ENCODE results near the gene LRRC14B. TPM values are rescaled to one million over a fixed set of nuclear protein-coding genes. Genes with fewer than 3 reads are reported as not detected.

The LRRC14B gene
- polyA plus RNA-seq, 1 donor (not counting 4 experiments of a cell fraction or from before 2014, with no cell fraction given), result not detected

- no peak overlapping the region for H3K27ac ChIP-seq (ENCODE audit: control insufficient read depth, insufficient read depth, low read length)
- DNase-seq (ENCODE audit: low read depth, low spot score) (no peak), FAIRE-seq (no peak)
- H3K4me3 ChIP-seq (ENCODE audit: control insufficient read depth in 2 of 3, extremely low read depth in 1 of 3, insufficient read depth in 2 of 3, low read depth in 1 of 3, low read length in 3 of 3), result no peak overlapping the region
- no peaks in the 10 kb centered on the region for H4K20me1 ChIP-seq (ENCODE audit: control insufficient read depth, extremely low read depth, insufficient read depth, low read length)
- no peaks in the 10 kb centered on the region for H3K4me1 ChIP-seq (ENCODE audit: control insufficient read depth, extremely low read depth, insufficient read depth, low read length)
- H3K79me2 ChIP-seq (ENCODE audit: control insufficient read depth, insufficient read depth, low read length), result no peaks in the 10 kb centered on the region
- no peaks in the 10 kb centered on the region for H3K36me3 ChIP-seq (ENCODE audit: control insufficient read depth in 2 of 2, extremely low read depth in 1 of 2, insufficient read depth in 2 of 2, low read length in 2 of 2)
- no peak overlapping the region for H3K4me2 ChIP-seq (ENCODE audit: control insufficient read depth, extremely low read depth, insufficient read depth, low read depth, low read length)
- H3K27me3 ChIP-seq (ENCODE audit: control insufficient read depth, extremely low read depth, insufficient read depth, low read length), result peaks cover 10% of the 10 kb centered on the region
- dilution Hi-C loops (cut with MboI; ENCODE audit: extremely low pct_ligation_motif_present, low sequenced_read_pairs), result no loop called here
- no peaks in the 10 kb centered on the region for H3K9me3 ChIP-seq (ENCODE audit: control insufficient read depth, low read depth, low read length)
- H3K9me1 ChIP-seq (ENCODE audit: control insufficient read depth, extremely low read depth, insufficient read depth, low read length), result no peaks in the 10 kb centered on the region
- H2AFZ ChIP-seq (ENCODE audit: control insufficient read depth, low read length), result no peak overlapping the region
- no peak for TF ChIP-seq EZH2 (IDR thresholded peaks at IDR 0.05; ENCODE audit: low read length)
- no peak for TF ChIP-seq CTCF (optimal IDR thresholded peaks at IDR 0.05 in 1 of 3, IDR thresholded peaks at IDR 0.05 in 1 of 3, conservative IDR thresholded peaks at IDR 0.05 in 1 of 3; ENCODE audit: extremely low read depth in 1 of 3, insufficient read depth in 2 of 3, low read length in 3 of 3)
- H3K9ac ChIP-seq (ENCODE audit: control insufficient read depth, extremely low read depth, insufficient read depth, low read length), result no peak overlapping the region
Measured at GRCh38 chr5:174291-174600, 17.0 kb upstream of the LRRC14B start.

- Histone ChIP-seq H2AFZ (ENCODE audit: control insufficient read depth, low read length) (no peak overlapping the region), H3K27me3 (ENCODE audit: control insufficient read depth, extremely low read depth, insufficient read depth, low read length) (peaks cover 10% of the 10 kb centered on the region), H3K27ac (ENCODE audit: control insufficient read depth, insufficient read depth, low read length) (no peak overlapping the region), H3K36me3 (ENCODE audit: control insufficient read depth in 2 of 2, extremely low read depth in 1 of 2, insufficient read depth in 2 of 2, low read length in 2 of 2) (no peaks in the 10 kb centered on the region), H3K9ac (ENCODE audit: control insufficient read depth, extremely low read depth, insufficient read depth, low read length) (no peak overlapping the region), H4K20me1 (ENCODE audit: control insufficient read depth, extremely low read depth, insufficient read depth, low read length) (no peaks in the 10 kb centered on the region), H3K4me1 (ENCODE audit: control insufficient read depth, extremely low read depth, insufficient read depth, low read length) (no peaks in the 10 kb centered on the region), H3K79me2 (ENCODE audit: control insufficient read depth, insufficient read depth, low read length) (no peaks in the 10 kb centered on the region), H3K4me3 (ENCODE audit: control insufficient read depth in 2 of 3, extremely low read depth in 1 of 3, insufficient read depth in 2 of 3, low read depth in 1 of 3, low read length in 3 of 3) (no peak overlapping the region), H3K9me3 (ENCODE audit: control insufficient read depth, low read depth, low read length) (no peaks in the 10 kb centered on the region), H3K4me2 (ENCODE audit: control insufficient read depth, extremely low read depth, insufficient read depth, low read depth, low read length) (no peak overlapping the region), H3K9me1 (ENCODE audit: control insufficient read depth, extremely low read depth, insufficient read depth, low read length) (no peaks in the 10 kb centered on the region)
- dilution Hi-C loops (cut with MboI; ENCODE audit: extremely low pct_ligation_motif_present, low sequenced_read_pairs), result no loop called here
- DNase-seq (ENCODE audit: low read depth, low spot score), result no peak
- no peak for FAIRE-seq
- TF ChIP-seq CTCF (optimal IDR thresholded peaks at IDR 0.05 in 1 of 3, IDR thresholded peaks at IDR 0.05 in 1 of 3, conservative IDR thresholded peaks at IDR 0.05 in 1 of 3; ENCODE audit: extremely low read depth in 1 of 3, insufficient read depth in 2 of 3, low read length in 3 of 3), result no peak
- TF ChIP-seq EZH2 (IDR thresholded peaks at IDR 0.05; ENCODE audit: low read length), result no peak
Measured at GRCh38 chr5:174876-175465, 16.3 kb upstream of the LRRC14B start.
